ENCODE data around the gene CDRT4.

Gene CDRT4

GRCh38 chr17:15470536-15470935 lies 3.1 kb upstream of the CDRT4 start:
- no peak for DNase-seq (ENCODE audit: low read depth)
- H3K4me3 ChIP-seq (ENCODE audit: low read length): no peak overlapping the region
- no peak for TF ChIP-seq CTCF (conservative IDR thresholded peaks at IDR 0.05; ENCODE audit: low read depth, low read length)

GRCh38 chr17:15469260-15469659 lies 1.8 kb upstream of the CDRT4 start:
- no peak for TF ChIP-seq CTCF (conservative IDR thresholded peaks at IDR 0.05; ENCODE audit: low read depth, low read length)
- H3K4me3 ChIP-seq (ENCODE audit: low read length): no peak overlapping the region
- no peak for DNase-seq (ENCODE audit: low read depth)

- no peak for TF ChIP-seq CTCF (conservative IDR thresholded peaks at IDR 0.05; ENCODE audit: low read depth, low read length)
- H3K4me3 ChIP-seq (ENCODE audit: low read length): no peak overlapping the region
- no peak for DNase-seq (ENCODE audit: low read depth)
These were observed 705 bp upstream of the CDRT4 start for GRCh38 chr17:15468126-15468525.

GRCh38 chr17:15466131-15466530 lies 1.3 kb downstream of the CDRT4 start:
- DNase-seq (ENCODE audit: low read depth): no peak
- no peak overlapping the region for H3K4me3 ChIP-seq (ENCODE audit: low read length)
- no peak for TF ChIP-seq CTCF (conservative IDR thresholded peaks at IDR 0.05; ENCODE audit: low read depth, low read length)

GRCh38 chr17:15465045-15465701 lies 2.2 kb downstream of the CDRT4 start:
- no peak for DNase-seq (ENCODE audit: low read depth)
- TF ChIP-seq CTCF (conservative IDR thresholded peaks at IDR 0.05; ENCODE audit: low read depth, low read length): no peak

GRCh38 chr17:15464231-15464985 lies 3.0 kb downstream of the CDRT4 start:
- TF ChIP-seq CTCF (conservative IDR thresholded peaks at IDR 0.05; ENCODE audit: low read depth, low read length): no peak
- no peak overlapping the region for H3K4me3 ChIP-seq (ENCODE audit: low read length)
- DNase-seq (ENCODE audit: low read depth): no peak

More at GRCh38 chr17:15465045-15465701, 2.2 kb downstream of the CDRT4 start:
- no peak overlapping the region for H3K4me3 ChIP-seq (ENCODE audit: low read length)

Measured in retinal pigment epithelial cell (primary cell).